ENCODE results near the gene EFS. TPM values are rescaled to one million over a fixed set of nuclear protein-coding genes. Genes with fewer than 3 reads are reported as not detected.

The EFS gene
- total and polyA plus RNA-seq, 2 of the 8 experiments (the other 6 are each of a cell fraction or from before 2014, with no cell fraction given): 27.8 to 28.6 TPM

DNA sequence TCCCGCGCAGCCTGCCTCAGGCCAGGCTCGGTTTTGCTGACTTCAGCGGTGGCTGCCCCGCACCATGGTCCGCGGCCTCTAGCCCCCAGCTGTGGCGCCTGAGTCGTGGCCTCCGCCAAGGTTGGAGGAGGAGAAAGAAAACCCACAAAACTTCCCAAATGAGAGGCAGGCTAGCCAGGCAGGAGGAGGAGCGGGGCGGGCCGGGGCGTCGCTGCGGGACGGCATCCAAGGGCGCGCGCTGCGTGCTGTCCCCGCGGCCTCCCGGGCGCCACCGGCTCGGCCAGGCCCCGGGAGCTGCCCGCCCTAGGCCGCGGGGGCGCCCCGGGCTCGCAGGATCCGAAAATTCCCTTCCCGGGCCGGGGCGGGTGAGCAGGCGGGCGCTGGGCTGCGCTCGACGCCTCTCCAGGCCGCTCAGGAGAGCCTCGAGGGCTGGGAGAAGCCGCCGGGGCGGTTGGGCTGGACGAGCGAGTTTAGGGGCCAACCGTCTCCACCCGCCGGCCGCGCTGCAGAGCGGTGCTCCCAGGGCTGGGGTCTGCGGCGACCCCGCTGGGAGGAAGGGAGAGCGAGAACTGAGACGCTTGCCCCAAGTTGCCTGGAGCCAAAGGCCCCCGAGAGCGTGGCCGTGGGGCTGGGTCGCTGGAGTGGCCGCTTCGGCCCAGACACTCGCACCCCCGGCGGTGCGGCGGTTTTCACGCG is at the start of gene EFS (continued):
- 0 out of 2 replicates have a peak, but pooled peaks have one; percentile 12 for TF ChIP-seq E2F6 (IDR thresholded peaks at IDR 0.05)
- 0 out of 2 replicates have a peak, but pooled peaks have one; percentile 11 for TF ChIP-seq GABPA (IDR thresholded peaks at IDR 0.05; ENCODE audit: borderline replicate concordance, insufficient read depth, low read length)
- TF ChIP-seq, protein P1, sequence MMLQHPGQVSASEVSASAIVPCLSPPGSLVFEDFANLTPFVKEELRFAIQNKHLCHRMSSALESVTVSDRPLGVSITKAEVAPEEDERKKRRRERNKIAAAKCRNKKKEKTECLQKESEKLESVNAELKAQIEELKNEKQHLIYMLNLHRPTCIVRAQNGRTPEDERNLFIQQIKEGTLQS (IDR thresholded peaks at IDR 0.05; ENCODE audit: insufficient read depth, low read depth, low read length): no peak
- TF ChIP-seq CTBP2 (IDR thresholded peaks at IDR 0.05; ENCODE audit: borderline replicate concordance, insufficient read depth, insufficient read length, low read length): no peak
- peak; percentile 62 for TF ChIP-seq RNF2 (IDR thresholded peaks at IDR 0.05; ENCODE audit: borderline replicate concordance, low read depth, low read length, missing control alignments, poor library complexity, severe bottlenecking)
- TF ChIP-seq, protein P2, sequence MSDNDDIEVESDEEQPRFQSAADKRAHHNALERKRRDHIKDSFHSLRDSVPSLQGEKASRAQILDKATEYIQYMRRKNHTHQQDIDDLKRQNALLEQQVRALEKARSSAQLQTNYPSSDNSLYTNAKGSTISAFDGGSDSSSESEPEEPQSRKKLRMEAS (IDR thresholded peaks at IDR 0.05): no peak
